IPS DF 4.7 (cell line): ENCODE results near the gene BLOC1S4.

Experiments
- DNase-seq: peaks from one replicate; pipeline ENCODE4 v3.0.0-alpha.2; 2013; ENCODE audit warnings: low spot score; ENCODE audit errors: extremely low read depth

The BLOC1S4 gene

DNA sequence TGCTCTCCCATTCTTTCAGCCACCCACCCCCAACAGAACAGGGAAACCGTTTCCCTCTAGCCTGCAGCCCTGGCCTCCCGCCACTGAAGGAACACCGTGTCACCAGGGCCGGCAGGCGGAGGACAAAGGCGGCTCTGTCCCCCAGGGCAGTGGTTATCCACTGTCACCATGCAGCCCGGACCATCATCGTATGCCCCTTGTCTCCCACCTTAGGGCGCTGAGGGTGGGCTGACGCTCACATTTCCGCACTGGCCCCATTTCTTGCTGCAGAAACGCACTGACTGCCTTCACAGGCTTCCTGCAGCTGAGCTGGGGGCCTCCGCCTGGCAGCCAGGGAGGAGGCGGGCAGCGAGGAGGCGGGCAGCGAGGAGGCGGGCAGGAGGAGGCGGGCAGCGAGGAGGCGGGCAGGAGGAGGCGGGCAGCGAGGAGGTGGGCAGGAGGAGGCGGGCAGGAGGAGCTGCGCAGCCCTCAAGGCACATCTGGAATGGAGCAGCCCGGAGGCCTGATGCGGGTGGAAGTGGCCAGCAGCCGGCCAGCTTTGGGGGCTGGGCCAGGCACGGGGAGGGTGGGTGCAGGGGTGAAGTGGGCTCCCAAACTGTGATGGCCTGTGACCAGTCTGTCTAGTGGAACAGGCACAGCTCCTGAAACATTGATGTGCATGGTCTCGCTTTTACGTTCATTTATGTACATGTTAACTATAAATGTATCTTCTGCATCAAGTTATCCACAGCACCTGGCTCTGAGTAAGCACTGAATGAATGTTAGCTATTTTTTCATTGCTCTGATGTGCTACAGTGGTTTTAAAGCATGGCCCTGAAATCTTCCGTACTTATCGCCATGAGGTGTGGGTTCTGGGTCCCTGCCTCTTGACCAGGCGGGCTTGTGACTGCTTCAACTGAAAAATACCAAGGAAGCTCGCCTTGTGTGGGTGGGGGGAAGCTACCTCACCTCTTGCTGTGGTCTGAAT lies 46.0 kb downstream of the BLOC1S4 start:
- DNase-seq = no peak

DNA sequence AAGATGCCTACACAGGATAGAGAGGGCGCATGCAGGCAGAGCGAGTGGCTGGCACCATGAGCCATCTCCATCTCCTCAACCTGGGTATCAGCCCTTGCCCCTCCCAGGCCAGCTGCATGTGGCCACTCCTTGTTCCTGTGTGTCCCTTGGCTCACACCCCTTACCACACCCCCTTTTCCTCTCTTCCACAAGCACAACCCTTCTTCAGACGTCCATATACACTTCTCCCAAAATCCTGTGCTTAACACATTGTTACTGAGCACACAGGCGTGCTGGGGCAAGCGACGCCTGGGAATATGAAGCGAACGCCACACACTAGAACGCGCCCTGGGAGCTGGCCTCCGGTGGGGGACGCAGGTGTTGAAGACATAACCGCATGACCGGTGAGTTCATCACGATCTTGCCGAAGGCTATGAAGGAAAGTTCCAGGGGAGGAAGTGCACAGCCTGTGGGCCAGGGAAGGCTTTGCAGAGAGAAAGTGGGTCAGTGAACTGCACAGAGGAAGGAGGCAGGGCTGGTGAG lies 47.4 kb downstream of the BLOC1S4 start:
- DNase-seq = no peak

DNA sequence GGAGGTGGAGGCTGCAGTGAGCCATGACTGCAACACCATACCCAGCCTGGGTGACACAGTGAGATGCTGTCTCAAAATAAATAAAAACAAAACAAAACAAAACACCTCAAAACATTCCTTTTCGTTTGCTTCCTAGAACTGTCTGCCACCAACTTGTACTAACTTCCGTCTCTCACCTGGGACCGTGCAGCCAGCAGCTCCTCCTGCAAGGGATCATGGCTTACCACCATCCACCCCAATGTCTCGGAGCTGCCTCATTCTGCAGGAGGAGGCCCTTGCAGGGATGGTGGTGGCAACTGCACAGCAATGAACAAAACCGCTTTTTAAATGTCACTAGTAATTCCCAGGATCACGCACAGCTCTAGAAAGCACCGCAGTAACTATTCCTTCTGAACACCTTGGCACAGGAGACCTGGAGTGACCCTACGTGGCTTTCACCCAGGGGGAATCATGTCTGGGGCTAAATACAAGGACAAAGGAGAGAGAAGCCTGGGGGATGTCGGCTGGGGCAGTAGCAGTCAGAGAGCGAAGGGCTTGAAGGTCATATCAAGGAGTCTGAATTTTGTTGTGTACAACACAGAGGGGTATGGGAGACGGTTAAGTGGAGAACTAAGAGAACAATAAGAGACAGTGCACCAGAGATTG lies 49.1 kb downstream of the BLOC1S4 start:
- no peak for DNase-seq

DNA sequence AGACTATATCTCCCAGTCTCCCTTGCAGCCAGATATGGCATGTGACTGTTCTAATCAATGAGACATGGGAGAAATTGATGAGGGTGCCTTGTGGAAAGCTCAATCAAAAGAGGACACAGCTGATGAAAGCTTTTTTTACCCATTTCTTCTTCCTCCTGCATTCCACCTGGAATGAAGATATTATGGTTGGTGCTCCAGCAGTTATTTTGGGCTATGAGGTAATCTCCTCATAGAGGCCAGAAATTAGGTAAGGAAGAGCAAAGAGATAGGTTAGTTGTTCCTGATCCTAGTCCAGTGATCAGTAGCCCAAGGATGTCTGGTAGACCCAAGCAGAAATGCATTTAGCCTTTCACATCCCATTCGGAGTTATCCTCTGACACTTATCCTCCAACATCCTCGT lies 49.7 kb downstream of the BLOC1S4 start:
- DNase-seq = no peak
